HG02943 (cell line): Measurements from ENCODE around the gene NOS3.
"Not testable (repeated sequence)": the region's sequence is repeated elsewhere in the genome, so short reads cannot be mapped to it uniquely, and the experiment has no call there.

Experiments
- ATAC-seq: cut with Tn5 transposase; IDR thresholded peaks from one replicate; pipeline ENCODE4 v1.9.1; 2021; ENCODE audit warnings: mild to moderate bottlenecking, low read depth, moderate library complexity; ENCODE audit not compliant: unreplicated experiment

NOS3 gene

DNA sequence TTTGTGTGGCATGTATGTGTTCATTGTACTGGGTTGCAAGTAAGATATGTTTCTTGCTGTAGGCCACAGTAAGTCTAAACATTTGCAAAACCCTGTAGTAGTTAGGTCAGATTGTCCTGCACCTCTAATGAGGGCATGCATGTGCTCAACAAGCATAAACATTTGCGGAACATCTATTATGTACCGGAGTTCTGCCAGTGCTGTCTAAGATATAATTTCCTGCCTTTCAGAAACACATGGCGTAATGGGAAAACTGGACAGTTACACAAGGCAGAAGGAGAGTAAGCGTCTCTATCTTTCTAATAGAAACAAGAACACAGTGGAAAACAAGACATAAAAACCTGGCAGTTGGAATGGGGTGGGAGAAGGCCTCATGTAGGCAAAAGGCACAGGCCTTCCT lies 40.2 kb downstream of the NOS3 start:
- ATAC-seq, result no peak

- ATAC-seq, result no peak
Observed at GRCh38 chr7:151032936-151033863, 42.4 kb downstream of the NOS3 start.

DNA sequence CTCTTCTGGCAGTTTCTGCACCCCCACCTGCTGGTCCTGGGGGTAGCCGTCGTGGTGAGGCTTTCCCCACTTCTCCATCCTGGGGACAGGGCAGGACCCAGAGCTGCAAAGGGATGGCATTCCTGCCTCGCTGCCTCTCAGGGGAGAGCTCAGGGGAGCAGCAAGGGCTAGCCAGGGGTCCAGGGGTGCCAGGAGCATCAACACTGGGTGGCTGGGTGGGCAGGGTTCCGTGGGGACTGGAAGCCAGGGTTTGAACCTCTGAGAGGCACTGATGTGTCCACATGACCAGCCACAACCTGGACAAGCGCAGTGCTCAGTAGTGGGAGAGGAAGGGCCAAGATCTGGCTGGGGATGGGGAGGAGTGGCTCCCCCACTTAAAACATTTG lies 43.0 kb downstream of the NOS3 start:
- no peak for ATAC-seq

DNA sequence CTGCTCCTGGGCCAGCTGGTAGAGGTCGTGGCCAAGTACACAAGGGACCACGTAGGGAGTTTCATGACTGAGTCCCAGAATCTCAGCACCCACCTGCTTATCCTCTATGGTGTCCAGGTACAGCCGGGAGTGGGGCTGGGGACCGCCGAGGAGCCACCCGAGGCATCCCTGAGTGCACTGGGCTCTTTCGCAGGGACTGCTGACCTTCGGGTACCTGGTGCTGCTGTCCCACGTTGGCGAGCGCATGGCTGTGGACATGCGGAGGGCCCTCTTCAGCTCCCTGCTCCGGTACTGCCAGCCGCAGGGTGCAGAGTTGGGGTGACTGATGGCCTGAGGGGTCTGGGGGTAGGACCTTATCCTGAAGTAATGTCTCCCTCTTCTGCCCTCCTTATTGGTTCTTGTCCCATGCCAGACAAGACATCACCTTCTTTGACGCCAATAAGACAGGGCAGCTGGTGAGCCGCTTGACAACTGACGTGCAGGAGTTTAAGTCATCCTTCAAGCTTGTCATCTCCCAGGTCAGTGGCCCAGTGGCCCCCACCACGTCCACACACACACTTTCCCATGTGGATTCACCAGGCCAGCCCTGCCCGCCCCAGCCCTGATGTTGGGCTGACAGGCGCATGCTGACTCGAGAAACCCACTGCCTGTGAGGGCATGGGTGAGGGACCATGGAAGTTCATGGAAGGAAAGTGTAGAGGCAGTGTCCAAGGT lies 43.7 kb downstream of the NOS3 start:
- no peak for ATAC-seq

GRCh38 chr7:151035026-151035717 lies 44.4 kb downstream of the NOS3 start:
- ATAC-seq, result no peak

GRCh38 chr7:151035902-151036301 lies 45.1 kb downstream of the NOS3 start:
- no peak for ATAC-seq

GRCh38 chr7:151038951-151039849 lies 48.4 kb downstream of the NOS3 start:
- ATAC-seq, result no peak

GRCh38 chr7:151039850-151040548 lies 49.2 kb downstream of the NOS3 start:
- ATAC-seq, result no peak

DNA sequence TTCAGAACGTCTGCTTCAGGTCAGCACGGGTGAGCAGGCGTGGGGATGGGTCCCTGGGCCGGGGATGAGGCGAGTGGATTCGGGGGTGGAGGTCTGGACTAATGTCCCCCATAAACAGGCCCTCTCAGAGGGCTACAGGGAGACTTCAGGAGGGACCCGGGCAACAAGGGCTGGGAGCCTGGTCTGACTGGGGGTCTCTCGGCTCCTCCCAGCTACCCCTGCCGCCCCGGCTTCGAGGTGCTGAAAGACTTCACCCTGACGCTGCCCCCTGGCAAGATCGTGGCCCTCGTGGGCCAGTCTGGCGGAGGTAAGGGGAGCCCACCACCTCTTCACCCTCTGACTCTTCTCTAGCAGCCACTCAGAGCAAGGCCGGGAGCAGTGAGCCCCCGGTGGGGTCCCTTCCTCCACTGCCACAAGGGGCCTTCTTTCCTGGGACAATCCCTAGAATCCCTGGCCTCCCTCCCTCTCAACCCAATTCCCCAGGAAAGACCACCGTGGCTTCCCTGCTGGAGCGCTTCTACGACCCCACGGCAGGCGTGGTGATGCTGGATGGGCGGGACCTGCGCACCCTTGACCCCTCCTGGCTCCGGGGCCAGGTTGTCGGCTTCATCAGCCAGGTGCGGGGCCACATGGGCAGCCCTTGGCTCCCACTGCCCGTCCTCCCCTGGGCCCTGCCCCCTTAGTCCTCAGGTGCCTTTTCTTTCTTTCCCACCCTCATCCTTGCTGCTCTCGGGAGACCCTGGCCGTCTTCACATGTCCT lies 50.0 kb downstream of the NOS3 start:
- ATAC-seq, result no peak

GRCh38 chr7:151043449-151043848 lies 52.6 kb downstream of the NOS3 start:
- not testable (repeated sequence) for ATAC-seq

DNA sequence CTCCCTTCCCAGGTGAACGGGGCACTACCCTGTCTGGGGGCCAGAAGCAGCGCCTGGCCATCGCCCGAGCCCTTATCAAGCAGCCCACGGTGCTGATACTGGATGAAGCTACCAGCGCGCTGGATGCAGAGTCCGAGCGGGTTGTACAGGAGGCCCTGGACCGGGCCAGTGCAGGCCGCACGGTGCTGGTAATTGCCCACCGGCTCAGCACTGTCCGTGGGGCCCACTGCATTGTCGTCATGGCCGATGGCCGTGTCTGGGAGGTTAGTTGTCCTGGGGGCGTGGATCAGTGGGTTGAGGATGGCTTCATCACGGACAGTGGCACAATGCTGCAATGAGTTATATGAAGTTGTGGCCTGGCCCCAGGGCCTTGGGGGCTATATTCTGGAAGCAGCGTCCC lies 53.1 kb downstream of the NOS3 start:
- no peak for ATAC-seq

DNA sequence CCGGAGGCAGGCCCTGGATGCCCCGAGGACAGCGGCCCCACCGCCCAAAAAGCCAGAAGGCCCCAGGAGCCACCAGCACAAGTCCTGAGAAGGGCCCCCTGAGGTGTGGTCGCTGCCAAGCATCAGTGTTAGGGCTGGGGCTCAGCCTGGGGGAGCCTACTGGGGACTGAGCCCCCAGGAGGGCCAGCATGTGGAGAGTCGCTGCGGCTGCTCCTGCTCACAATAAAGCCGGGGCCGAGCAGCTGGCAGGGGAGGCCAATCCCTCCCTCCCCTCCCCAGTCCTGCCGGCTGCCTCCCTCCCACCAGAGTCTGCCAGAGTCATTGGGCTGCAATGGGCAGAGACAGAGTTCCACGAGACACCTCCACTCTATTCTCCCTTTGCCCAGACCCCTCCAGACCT lies 54.4 kb downstream of the NOS3 start:
- no peak for ATAC-seq

- ATAC-seq, result no peak
Observed at GRCh38 chr7:151045967-151046366, 55.1 kb downstream of the NOS3 start.

DNA sequence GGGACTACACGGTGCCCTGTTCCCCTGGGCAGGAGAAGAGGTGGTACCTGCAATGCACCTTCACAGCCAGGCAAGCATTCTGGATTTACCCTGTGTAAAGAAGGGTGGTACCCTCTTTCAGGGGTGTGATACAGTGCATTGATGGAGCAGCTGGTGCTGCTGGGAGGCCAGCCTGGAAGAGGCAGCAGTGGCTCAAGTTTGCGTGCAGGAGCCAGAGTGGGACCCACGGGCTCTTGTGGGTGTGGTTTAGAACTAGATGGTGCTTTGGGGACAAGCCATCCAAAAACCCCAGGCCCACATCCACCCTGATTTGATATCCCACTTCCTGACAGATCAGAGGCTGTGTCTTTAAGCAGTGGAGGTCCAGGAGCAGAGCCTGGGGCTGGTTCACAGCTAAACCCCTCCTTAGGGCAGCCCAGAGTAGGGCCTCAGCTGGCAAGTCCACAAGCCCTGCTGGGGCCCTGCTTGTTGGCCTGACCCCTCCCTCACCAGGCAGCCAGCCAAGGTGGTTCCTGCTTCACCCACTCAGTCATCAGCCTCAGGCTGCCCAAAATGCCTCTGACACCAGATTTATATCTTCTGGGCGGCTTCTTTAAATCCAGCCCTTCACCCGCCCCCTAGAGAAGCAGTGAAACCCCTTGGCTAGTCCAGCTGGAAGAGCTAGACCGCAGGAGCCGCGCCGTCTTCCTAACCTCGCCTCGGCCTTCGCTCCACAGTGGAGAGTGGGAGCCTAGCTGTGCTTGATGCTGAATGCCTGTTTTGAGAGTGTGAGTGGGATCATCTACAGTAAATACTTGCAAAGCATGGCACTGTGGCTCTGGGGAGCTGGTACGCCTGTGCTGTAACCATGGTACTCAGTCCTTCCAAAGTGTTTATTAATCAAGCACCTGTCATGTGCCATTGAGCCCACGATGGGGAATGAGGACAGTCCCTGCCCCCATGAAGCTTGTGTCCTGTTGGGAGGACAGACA lies 56.1 kb downstream of the NOS3 start:
- ATAC-seq, result no peak

DNA sequence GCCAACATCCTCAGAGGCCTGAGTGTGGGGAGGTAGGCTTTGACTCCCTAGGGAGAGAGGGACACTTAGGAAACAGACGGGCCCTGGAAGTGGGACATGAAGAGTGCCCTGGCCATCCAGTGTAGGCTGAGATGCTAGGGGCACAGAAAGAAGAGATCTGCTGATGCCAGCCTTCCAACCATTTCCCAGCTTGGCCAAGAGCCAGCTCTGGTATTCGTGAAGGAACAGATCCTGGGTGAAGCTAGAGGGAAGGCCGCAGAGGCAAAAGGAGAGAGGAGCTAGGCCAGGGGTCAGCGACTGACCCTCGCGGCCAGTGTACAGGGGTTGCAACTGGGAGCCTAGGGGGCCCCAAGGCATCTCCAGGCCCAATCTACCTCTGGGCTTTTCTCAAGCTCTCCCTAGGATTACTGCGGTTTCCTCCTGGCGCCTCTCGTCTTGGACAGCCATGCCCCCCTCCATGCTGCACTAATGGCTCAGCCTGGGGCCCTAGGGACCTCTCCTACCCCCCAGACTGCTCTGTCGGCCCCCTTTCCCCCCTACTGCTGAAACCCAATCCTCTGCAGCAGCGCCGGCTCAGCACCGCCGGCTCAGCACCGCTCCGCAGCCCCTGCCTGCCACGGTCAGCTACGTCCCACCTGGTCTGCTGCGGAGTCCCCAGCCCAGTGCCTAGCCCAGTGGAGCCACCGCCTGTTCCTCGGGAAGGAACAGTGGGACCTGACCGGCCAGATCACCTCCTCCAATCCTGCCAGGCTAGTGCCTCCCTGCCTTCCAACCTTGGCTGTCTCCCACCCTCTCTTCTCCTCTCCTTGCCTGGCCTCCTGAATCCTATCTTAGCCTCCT lies 57.4 kb downstream of the NOS3 start, which contains the start of gene ASIC3:
Gene ASIC3, plus strand, starts transcription at position 556 of the 840 bp plus-strand sequence. CDS start 355 bp downstream, outside the sequence.
- no peak for ATAC-seq

DNA sequence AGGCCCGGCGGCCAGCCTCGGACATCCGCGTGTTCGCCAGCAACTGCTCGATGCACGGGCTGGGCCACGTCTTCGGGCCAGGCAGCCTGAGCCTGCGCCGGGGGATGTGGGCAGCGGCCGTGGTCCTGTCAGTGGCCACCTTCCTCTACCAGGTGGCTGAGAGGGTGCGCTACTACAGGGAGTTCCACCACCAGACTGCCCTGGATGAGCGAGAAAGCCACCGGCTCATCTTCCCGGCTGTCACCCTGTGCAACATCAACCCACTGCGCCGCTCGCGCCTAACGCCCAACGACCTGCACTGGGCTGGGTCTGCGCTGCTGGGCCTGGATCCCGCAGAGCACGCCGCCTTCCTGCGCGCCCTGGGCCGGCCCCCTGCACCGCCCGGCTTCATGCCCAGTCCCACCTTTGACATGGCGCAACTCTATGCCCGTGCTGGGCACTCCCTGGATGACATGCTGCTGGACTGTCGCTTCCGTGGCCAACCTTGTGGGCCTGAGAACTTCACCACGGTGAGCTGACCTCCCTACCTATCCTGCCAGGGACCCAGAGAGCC lies 58.2 kb downstream of the NOS3 start:
- ATAC-seq, result no peak
